ENCODE measurements around the gene PDS5A.

DNA sequence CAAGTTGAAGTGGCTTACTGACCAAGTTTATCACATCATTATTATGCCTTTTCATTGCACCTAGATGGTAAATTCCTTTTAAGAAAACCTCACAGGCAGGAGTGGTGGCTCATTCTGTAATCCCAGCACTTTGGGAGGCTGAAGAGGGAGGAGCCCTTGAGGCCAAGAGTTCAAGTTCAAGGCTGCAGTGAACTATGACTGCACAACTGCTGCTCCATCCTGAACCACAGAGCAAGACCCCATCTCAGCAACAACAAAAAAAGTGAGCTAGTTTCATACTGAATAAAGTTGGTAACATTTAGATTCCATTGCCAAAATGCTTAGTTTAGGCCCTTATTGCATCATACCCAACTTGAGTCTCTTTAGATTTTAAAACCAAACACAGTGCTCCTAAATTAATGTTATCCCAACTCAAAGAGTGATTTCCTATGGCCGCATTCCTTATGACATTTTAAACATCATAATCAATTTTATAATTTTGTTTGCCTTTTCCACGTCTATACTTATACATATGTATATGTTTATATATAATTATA, 36.0 kb downstream of the PDS5A start:
- TF ChIP-seq, protein P1, sequence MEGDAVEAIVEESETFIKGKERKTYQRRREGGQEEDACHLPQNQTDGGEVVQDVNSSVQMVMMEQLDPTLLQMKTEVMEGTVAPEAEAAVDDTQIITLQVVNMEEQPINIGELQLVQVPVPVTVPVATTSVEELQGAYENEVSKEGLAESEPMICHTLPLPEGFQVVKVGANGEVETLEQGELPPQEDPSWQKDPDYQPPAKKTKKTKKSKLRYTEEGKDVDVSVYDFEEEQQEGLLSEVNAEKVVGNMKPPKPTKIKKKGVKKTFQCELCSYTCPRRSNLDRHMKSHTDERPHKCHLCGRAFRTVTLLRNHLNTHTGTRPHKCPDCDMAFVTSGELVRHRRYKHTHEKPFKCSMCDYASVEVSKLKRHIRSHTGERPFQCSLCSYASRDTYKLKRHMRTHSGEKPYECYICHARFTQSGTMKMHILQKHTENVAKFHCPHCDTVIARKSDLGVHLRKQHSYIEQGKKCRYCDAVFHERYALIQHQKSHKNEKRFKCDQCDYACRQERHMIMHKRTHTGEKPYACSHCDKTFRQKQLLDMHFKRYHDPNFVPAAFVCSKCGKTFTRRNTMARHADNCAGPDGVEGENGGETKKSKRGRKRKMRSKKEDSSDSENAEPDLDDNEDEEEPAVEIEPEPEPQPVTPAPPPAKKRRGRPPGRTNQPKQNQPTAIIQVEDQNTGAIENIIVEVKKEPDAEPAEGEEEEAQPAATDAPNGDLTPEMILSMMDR (IDR thresholded peaks at IDR 0.05; ENCODE audit: extremely low read depth in 1 of 2, insufficient read depth in 1 of 2, low read depth in 1 of 2, low read length in 2 of 2) = no peak
- no peak for TF ChIP-seq POLR2A (IDR thresholded peaks at IDR 0.05; ENCODE audit: low read depth, low read length)
- no peak for TF ChIP-seq FOS (IDR thresholded peaks at IDR 0.05; ENCODE audit: borderline replicate concordance, insufficient read depth, low read length)
- no peak for TF ChIP-seq EZH2 (IDR thresholded peaks at IDR 0.05; ENCODE audit: borderline replicate concordance, low read depth, low read length, severe bottlenecking)
- no peak for TF ChIP-seq MYC (IDR thresholded peaks at IDR 0.05; ENCODE audit: low read depth, low read length)
- no peak for TF ChIP-seq POLR2AphosphoS5 (IDR thresholded peaks at IDR 0.05; ENCODE audit: insufficient read depth, low read depth, low read length)
